ENCODE results near the gene PKIB.

DNA sequence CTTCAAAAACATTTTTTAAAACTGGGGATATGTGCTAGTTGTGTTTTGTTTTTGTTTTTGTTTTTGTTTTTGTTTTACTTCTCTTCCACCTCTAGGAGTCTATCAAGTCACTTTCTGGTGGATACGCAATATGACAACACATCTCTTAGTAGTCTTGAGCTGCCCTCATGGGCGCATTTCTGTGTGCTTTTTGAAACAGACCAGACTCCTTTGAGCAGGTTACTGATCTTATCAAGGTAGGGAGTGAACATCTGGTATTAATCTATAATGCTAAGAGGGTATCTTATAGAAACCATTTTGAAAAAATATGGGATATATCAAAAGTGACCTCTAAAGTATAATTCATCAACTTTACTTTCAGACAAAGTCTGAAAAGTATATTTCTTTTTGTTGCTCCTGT, 56.2 kb downstream of the PKIB start:
- TF ChIP-seq CTCF (IDR thresholded peaks at IDR 0.05) (no peak), EZH2phosphoT487 (IDR thresholded peaks at IDR 0.05) (no peak)

Measured in neural progenitor cell (in vitro differentiated cells).